ENCODE data around the gene GNA12. TPM values are rescaled to one million over a fixed set of nuclear protein-coding genes. Genes with fewer than 3 reads are reported as not detected.

The GNA12 gene
- total RNA-seq, 4 donors from 2014 or later = 17.9 to 33.3 (median 21.7) TPM

DNA sequence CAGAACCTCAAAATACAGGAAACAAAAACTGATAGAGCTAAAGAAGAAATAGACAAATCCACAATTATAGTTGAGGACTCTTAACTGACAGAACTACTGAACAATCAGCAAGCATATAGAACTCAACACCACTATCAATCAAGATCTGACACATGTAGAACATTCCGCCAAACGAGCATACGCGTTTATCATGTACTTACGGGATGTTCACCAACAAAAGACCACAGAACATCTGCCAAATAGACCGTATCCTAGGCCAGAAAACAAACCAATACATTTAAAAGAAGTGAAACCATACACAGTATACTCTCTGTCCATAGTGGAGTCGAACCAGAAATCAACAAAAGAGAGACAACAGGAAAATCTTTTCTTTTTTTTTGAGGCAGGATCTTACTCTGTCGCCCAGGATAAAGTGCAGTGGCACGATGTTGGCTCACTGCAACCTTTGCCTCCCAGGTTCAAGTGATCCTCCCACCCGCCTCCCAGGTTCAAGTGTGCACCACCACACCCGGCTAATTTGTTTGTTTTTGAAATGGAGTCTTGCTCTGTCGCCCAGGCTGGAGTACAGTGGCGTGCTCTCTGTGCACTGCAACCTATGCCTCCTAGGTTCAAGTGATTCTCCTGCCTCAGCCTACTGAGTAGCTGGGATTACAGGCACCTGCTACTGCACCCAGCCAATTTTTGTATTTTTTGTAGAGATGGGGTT, 5.1 kb downstream of the GNA12 start:
- H3K4me3 ChIP-seq (replicated peaks in 1 of 3) = no peak overlapping the region
- intact Hi-C loops (cut with DNase I) = no loop called here
- no peaks in the 10 kb centered on the region for H3K36me3 ChIP-seq
- no peak for DNase-seq
- H3K4me1 ChIP-seq = peaks cover 8 to 19% of the 10 kb centered on the region in 2 donors
- H3K27ac ChIP-seq = no peak overlapping the region
- TF ChIP-seq, protein P1, sequence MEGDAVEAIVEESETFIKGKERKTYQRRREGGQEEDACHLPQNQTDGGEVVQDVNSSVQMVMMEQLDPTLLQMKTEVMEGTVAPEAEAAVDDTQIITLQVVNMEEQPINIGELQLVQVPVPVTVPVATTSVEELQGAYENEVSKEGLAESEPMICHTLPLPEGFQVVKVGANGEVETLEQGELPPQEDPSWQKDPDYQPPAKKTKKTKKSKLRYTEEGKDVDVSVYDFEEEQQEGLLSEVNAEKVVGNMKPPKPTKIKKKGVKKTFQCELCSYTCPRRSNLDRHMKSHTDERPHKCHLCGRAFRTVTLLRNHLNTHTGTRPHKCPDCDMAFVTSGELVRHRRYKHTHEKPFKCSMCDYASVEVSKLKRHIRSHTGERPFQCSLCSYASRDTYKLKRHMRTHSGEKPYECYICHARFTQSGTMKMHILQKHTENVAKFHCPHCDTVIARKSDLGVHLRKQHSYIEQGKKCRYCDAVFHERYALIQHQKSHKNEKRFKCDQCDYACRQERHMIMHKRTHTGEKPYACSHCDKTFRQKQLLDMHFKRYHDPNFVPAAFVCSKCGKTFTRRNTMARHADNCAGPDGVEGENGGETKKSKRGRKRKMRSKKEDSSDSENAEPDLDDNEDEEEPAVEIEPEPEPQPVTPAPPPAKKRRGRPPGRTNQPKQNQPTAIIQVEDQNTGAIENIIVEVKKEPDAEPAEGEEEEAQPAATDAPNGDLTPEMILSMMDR (IDR thresholded peaks at IDR 0.05) = no peak
- no peak for TF ChIP-seq POLR2A (IDR thresholded peaks at IDR 0.05)
- no peaks in the 10 kb centered on the region for H3K9me3 ChIP-seq
- 89 to 93% methylated on average over 13 of the region's 13 CpGs for WGBS, 2 donors
- no peaks in the 10 kb centered on the region for H3K27me3 ChIP-seq

DNA sequence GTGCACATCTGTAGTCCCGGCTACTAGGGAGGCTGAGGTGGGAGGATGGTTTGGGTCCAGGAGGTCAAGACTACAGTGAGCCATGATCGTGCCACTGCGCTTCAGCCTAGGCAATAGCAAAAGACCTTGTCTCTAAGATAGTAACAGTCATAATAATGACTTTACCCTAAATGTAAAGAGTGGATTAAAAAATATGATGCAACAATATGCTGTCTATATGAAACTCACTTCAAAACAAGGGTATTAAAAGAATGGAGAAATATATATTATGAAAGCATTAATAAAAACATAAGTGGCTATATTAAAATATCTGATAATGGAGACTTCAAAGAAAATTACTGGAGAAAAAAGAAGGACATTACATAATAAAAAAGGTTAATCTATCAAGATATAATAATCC, 5.7 kb downstream of the GNA12 start:
- H3K9me3 ChIP-seq = no peaks in the 10 kb centered on the region
- WGBS, 2 donors = 98% methylated on average over 3 of the region's 3 CpGs
- DNase-seq = no peak
- no peaks in the 10 kb centered on the region for H3K36me3 ChIP-seq
- no peak overlapping the region for H3K4me3 ChIP-seq (replicated peaks in 1 of 3)
- peaks cover 7 to 17% of the 10 kb centered on the region in 2 donors for H3K4me1 ChIP-seq
- H3K27ac ChIP-seq = no peak overlapping the region
- H3K27me3 ChIP-seq = no peaks in the 10 kb centered on the region
- intact Hi-C loops (cut with DNase I) = no loop called here
- no peak for TF ChIP-seq POLR2A (IDR thresholded peaks at IDR 0.05)
- TF ChIP-seq, protein P1 (IDR thresholded peaks at IDR 0.05) = no peak

DNA sequence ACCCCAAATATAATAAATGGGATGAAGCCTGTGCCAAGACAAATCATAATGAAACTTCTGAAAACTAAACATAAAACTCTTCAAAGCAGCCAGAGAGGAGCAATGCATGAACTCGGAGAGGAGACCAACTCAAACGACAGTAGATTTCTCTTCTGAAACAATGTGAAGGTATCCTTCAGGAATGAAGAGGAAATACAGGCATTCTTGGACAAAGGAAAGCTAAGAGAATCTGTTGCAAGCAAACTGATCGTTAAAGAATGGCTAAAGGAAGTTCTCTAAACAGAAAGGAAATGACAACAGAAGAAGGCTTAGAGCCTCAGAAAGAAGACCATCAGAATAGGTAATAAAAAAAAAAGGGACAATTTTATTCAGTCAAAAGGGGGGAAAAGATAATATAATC, 6.6 kb downstream of the GNA12 start:
- Histone ChIP-seq H3K27ac (no peak overlapping the region), H3K27me3 (no peaks in the 10 kb centered on the region), H3K4me3 (replicated peaks in 1 of 3) (no peak overlapping the region), H3K4me1 (peaks cover 0 to 8% of the 10 kb centered on the region in 2 donors), H3K9me3 (no peaks in the 10 kb centered on the region), H3K36me3 (no peaks in the 10 kb centered on the region)
- DNase-seq = no peak
- WGBS, 2 donors = 50 to 54% methylated on average over 3 of the region's 3 CpGs
- intact Hi-C loops (cut with DNase I) = no loop called here
- no peak for TF ChIP-seq POLR2A (IDR thresholded peaks at IDR 0.05)
- TF ChIP-seq, protein P1 (IDR thresholded peaks at IDR 0.05) = no peak

DNA sequence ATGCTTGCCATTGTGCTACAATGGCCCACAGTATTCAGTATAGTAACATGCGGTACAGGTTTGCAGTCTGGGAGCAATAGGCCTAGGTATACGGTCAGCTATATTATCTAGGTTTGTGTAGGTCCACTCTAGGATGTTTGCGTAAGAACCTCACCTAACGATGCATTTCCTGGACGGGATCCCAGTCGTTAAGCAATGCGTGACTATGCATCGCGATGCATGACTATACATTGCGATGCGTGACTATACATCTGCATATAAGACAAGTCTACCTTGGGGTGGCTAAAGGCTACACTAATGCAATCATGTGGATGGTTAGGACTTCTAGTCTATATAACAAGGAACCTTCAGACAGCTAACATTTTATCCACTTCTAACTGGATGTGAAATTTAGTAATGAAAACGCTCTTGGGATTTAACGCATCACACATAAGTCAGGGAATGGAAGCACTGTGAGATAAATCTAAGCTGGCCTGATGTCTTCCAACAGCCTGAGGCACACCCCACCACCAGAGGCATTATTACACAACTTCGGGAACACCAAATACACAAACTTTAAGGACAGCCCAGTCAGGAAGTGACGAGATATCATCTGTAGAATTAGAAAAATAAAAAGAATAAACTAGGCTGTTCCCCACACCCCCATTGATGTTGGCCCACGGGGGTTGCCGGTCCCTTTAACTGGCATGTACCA, 9.2 kb downstream of the GNA12 start:
- peaks cover 0 to 6% of the 10 kb centered on the region in 2 donors for H3K4me1 ChIP-seq
- H3K4me3 ChIP-seq (replicated peaks in 1 of 3) = no peak overlapping the region
- no peaks in the 10 kb centered on the region for H3K36me3 ChIP-seq
- no peaks in the 10 kb centered on the region for H3K27me3 ChIP-seq
- H3K27ac ChIP-seq = no peak overlapping the region
- H3K9me3 ChIP-seq = no peaks in the 10 kb centered on the region
- DNase-seq = no peak
- 90% methylated on average over 17 of the region's 17 CpGs for WGBS, 2 donors
- intact Hi-C loops (cut with DNase I) = no loop called here
- TF ChIP-seq POLR2A (IDR thresholded peaks at IDR 0.05) = no peak
- TF ChIP-seq, protein P1 (IDR thresholded peaks at IDR 0.05) = no peak

Data from thyroid gland (tissue), 4 donors.